MV-4-11 (cell line): Measurements from ENCODE around the gene TAAR2.
"Not testable (repeated sequence)": the region's sequence is repeated elsewhere in the genome, so short reads cannot be mapped to it uniquely, and the experiment has no call there.

Experiments used
- DNase-seq: peaks from one replicate; lab custom pipeline; 2025; lab: John Stamatoyannopoulos, UW

The TAAR2 gene, protein sequence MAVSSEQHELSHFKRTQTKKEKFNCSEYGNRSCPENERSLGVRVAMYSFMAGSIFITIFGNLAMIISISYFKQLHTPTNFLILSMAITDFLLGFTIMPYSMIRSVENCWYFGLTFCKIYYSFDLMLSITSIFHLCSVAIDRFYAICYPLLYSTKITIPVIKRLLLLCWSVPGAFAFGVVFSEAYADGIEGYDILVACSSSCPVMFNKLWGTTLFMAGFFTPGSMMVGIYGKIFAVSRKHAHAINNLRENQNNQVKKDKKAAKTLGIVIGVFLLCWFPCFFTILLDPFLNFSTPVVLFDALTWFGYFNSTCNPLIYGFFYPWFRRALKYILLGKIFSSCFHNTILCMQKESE

GRCh38 chr6:132624175-132624574, at the start of gene TAAR2:
Gene TAAR2, minus strand, starts transcription at chr6:132624275. Its CDS starts 0 bp downstream, at chr6:132624275.
- no peak for DNase-seq

DNA sequence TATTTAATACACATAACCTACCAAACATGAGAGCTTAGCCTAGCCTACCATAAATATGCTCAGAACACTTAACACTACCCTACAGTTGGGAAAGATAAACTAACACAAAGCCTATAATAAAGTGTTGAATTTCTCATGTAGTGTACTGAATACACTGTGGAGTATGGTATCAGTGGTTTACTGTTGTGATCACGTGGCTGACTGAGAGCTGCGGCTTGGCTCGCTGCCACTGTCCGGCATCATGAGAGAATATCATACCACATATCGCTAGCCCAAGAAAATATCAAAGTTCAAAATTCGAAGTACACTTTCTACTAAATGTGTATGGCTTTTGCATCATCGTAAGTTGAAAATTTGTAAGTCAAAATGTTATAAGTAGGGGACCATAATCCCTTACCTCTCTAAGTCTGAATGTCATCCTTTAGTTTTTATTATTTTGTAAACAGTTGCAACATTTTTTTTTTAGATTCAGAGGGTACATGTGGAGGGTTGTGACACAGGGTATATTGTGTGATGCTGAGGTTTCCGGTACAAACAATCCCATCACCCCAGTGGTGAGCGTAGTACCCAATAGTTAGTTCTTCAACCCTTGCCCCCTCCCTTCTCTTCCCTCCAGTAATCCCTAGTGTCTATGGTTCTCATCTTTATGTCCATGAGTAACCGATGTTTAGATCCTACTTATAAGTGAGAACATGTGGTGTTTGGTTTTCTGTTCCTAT, 49.5 kb upstream of the TAAR2 start:
- DNase-seq = peak; percentile 55

DNA sequence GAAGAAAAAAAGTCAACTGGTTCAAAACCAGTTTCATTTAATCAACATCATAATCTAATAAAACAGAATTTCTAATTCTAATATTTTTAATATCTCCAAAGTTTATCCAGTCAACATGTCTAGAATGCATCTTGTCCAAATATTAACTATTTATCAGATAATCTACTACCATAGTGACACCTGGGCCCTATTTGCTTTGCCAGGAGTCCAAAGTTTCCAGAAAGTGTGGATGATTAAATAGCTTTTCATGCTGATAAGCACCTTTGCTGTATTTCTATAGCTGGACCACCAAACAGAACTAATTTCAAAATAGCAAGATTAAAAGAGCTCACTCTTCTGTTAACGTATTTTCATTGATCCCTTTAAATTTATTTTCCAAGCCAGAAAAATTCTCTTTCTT, 47.2 kb upstream of the TAAR2 start:
- no peak for DNase-seq

DNA sequence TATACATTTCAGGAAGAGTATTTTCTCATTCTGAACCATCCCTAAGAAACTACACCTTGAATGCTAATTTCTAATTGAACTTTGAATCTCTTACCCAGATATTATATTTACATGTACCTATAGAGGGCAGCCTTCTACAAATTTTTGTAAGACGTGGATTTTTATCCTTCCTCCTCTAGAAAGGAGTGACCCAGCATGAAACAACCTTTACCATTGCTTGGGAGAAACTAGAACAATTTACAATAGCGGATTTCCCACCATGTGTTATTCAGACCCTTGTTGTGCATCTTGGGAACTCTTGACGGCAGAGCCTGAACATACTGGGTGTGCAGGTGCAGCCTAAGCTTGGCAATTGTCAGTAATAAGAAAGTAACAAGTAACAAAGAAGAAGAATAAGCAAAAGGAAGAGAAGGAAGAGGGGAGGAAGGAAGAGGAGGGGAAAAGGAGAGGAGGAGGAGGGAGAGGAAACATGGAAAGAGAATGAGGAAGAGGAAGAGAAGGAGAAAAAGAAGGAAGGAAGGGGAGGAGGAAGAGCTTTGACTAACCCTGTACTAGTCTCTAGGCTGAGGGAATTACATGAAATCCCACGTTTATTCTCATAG, 45.7 kb upstream of the TAAR2 start:
- DNase-seq = peak; percentile 10

- no peak for DNase-seq
Observed at GRCh38 chr6:132666118-132666517, 42.0 kb upstream of the TAAR2 start.

GRCh38 chr6:132664309-132665034, 40.4 kb upstream of the TAAR2 start:
- DNase-seq = no peak

DNA sequence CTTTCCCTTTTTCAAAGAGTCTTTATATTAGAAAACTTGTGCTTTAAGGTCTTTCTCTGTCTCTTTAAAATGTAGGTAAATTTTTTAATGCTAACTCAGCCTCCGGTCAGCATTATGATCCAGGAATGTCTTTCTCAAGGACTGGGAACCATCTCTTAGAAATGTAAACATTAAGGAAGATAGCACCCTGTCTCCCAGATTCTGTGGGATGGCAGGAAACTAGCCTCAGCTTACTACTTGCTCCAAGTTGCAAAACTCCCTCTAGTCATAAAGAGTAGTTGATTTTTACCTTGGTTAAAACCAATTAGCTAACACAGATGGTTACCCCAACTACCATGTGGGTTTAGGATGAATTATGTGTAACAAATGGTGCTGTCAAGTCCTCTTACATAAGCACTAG, 39.6 kb upstream of the TAAR2 start:
- no peak for DNase-seq

GRCh38 chr6:132661906-132662305, 37.8 kb upstream of the TAAR2 start:
- no peak for DNase-seq

DNA sequence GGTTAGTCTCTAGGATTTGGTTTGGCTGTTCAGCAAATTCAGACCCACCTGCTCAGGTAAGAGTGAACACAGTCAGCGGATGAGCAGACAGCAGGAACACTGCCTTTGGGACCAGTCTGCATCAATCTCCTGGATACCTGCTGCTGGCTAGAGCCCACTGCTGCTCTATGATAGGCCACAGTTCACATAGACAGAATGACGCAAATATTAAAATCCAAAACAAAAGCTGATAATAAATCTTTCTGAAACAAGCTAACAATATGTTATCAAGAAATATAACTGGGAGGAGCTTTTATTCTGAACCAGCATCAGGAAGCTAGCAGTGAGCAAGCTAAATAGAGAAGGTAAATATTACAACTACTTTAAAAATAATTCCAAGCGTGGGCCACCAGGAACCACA, 35.0 kb upstream of the TAAR2 start, which contains the start of gene TAAR1:
Gene TAAR1, minus strand, starts transcription at position 101 of the 400 bp plus-strand sequence. CDS start 13,179 bp downstream, outside the sequence.
- no peak for DNase-seq

DNA sequence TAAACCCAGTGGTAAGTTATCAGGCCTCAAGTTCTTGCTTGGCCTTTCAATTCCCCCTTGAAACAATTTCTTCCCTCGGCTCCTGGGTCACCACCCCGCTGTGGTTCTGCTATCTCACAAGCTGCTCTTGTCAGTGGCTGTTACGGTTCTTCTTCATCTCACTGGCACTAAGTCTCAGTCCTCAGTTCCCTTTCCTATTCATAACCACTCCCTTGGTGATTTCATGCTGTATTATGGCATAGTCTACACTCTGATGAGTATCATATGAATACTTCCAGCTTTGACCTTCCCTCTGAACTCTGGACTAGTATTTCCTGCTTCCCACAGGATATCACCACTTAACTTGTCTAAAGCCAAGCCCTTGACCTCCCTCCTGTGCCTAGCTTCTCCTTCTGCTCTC, 27.0 kb upstream of the TAAR2 start:
- peak; percentile 98 for DNase-seq

DNA sequence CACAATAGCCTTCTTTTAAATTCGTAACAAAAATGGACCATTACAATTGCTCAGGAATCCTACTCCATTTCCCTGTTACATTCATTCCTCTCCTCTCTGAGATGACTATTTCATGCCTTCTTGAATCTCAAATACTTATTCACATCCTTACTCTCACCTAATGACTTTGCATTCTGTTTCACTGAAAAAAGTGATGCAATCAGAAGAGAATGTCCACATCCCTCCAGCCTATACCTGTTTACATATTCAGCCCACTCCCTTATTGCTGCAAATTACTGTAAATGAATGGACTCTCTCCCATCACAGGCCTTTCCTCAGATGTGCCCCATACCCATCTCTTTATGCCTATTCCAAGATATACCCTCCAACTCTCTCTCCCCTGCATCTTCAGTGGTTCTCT, 26.4 kb upstream of the TAAR2 start:
- no peak for DNase-seq

- no peak for DNase-seq
Observed at GRCh38 chr6:132648828-132649227, 24.8 kb upstream of the TAAR2 start.

GRCh38 chr6:132648356-132648755, 24.3 kb upstream of the TAAR2 start:
- DNase-seq = peak; percentile 92

DNA sequence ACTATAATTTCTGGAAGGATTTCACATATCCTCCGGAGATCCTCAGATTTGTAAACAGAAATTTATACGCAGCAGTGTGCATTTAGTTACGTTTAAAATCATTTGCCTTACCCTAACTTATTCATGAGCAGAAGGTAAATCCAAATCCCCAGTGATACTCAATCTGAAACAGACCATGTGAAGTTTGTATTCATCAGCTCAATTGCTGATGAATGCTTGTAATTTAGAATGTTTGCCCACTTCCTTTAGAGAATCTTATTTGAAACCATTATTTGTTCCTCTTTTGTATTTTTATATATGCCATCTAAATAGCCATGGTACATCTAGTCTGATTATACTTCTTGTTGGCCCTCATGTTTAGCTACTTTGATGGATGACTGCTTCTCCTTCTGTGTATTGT, 19.5 kb upstream of the TAAR2 start:
- peak; percentile 59 for DNase-seq

DNA sequence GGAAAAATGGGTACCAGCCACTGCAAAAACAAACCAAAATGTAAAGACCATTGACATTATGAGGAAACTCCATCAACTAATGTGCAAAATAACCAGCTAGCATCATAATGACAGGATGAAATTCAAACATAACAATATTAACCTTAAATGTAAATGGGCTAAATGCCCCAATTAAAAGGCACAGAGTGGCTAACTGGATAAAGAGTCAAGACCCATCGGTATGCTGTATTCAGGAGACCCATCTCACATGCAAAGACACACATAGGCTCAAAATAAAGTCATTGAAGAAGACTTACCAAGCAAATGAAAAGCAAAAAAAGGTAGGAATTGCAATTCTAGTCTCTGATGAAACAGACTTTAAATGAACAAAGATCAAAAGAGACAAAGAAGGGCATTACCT, 13.1 kb upstream of the TAAR2 start:
- not testable (repeated sequence) for DNase-seq

DNA sequence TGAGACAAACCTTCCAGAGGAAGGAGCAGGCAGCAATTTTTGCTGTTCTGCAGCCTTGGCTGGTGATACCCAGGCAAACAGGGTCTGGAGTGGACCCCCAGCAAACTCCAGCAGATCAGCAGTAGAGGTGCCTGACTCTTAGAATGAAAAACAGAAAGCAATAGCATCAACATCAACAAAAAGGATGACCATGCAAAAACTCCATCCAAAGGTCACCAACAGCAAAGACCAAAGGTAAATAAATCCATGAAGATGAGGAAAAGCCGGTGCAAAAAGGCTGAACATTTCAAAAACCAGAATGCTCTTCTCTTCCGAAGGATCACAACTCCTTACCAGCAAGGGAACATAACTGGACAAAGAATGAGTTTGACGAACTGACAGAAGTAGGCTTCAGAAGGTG, 11.8 kb upstream of the TAAR2 start:
- not testable (repeated sequence) for DNase-seq

GRCh38 chr6:132635288-132635687, 11.2 kb upstream of the TAAR2 start:
- not testable (repeated sequence) for DNase-seq

DNA sequence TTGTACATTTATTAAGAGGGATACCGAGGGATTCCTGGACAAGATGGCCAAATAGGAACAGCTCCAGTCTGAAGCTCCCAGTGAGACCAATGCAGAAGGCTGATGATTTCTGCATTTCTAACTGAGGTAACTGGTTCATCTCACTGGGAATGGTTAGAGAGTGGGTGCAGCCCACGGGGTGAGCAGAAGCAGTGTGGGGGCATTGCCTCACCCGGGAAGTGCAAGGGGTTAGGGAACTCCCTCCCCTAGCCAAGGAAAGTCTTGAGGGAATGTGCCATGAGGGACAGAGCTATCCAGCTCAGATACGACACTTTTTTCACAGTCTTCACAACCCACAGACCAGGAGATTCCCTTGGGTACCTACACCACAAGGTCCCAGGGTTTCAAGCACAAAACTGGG, 10.7 kb upstream of the TAAR2 start:
- no peak for DNase-seq

- no peak for DNase-seq
Observed at GRCh38 chr6:132633362-132633761, 9.3 kb upstream of the TAAR2 start.

DNA sequence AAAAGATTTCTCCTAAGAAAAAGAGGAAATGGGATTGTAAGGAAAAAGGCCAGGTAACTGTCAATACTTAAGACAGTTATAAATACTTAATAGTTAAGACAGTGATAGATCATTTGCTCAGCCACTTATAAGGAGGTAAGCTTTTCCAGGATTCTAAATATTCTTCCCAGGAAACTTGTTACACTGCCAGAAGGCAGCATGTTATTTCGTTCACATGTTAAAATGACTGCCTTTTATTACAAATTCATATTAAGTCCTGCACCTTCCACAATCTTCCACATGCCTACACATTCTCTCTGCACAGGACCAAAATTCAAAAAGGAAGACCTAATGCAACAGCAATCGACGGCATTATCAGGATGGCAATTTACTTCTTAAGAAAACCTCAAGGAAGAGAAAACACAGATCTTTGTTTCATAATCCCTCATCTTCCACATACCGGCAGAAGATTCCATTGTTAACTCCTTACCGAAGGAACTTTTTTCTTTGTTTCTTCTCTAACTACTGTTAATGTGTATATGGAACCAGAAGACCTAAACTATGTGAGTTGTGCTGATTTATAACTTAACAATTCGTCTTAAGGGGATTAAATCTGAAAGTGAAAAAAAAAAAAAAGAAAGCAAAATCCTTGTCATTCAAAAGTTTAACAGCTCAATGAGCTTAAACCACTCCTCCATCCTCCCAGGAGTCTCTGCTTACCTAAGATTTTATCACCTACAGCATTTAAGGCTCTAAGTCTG, 799 bp downstream of the TAAR2 start:
- no peak for DNase-seq

DNA sequence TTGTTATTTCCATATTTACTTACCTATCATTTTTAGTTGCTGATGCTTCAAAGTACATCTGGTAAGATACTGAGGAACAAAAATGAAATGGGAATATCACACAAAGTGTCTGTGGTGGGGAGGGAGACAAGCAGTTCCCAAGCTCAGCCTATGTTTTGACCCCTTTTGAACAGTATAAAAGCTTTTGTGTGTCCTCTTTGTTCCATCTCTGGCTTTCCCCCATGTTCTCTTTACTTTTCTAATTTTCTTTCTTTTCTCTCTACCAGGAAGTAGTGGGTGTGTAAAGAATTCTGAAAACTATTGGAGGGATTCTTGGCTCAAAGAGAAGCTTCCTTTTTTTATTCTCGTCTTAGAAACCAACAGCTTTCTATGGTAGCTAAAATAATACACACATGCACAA, 7.4 kb downstream of the TAAR2 start:
- no peak for DNase-seq

DNA sequence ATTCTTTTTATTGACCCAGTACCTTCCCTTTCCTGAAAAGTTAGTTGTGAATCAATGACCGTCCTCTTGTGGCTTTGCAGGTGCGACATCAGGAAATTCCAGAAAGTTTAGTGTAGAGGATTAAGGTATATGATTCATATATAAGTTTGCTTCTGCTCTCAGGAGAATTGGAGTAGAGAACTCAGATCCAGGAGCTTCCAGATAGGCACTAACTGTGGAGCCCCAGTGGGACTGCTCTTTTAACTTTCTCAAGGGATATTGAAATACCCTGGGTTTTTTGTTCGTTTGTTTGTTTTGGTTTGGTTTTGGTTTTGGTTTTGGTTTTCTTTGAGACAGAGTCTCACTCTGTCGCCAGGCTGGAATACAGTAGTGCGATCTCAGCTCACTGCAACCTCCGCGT, 9.5 kb downstream of the TAAR2 start:
- no peak for DNase-seq
